Astrocyte (in vitro differentiated cells and primary cell): ENCODE measurements around the gene IER3. TPM values are rescaled to one million over a fixed set of nuclear protein-coding genes. Genes with fewer than 3 reads are reported as not detected.
"Not testable (repeated sequence)": the region's sequence is repeated elsewhere in the genome, so short reads cannot be mapped to it uniquely, and the experiment has no call there.

Experiments
- DNase-seq: peaks from one replicate; pipeline ENCODE4 v3.0.0-alpha.2; 2010; ENCODE audit warnings: low read depth
- FAIRE-seq: peaks from 2 replicates; lab custom pipeline; 2011; peaks lifted over from hg19 to GRCh38; lab: Jason Lieb, UNC
- H2AFZ ChIP-seq: 2 replicates; pipeline ENCODE4 v1.6.0; 2012; ENCODE audit warnings: low read depth, low read length, inconsistent platforms
- H3K27ac ChIP-seq: 2 replicates; pipeline ENCODE4 v1.5.1; 2011; ENCODE audit warnings: low read depth, low read length, inconsistent platforms
- H3K27me3 ChIP-seq: 2 replicates; pipeline ENCODE4 v1.6.0; 2011; ENCODE audit warnings: low read length, inconsistent platforms; ENCODE audit not compliant: insufficient read depth
- H3K36me3 ChIP-seq: 2 replicates; pipeline ENCODE4 v1.5.1; 2011; ENCODE audit warnings: low read length, inconsistent platforms; ENCODE audit not compliant: insufficient read depth
- H3K4me1 ChIP-seq: 2 replicates; pipeline ENCODE4 v1.5.1; 2011; ENCODE audit warnings: low read length, inconsistent platforms; ENCODE audit not compliant: insufficient read depth
- H3K4me2 ChIP-seq: 2 replicates; pipeline ENCODE4 v1.6.0; 2012; ENCODE audit warnings: low read length, inconsistent platforms
- H3K4me3 ChIP-seq: 2 replicates; pipeline ENCODE4 v1.5.1; 2011; ENCODE audit warnings: low read depth, mild to moderate bottlenecking, low read length, inconsistent platforms; ENCODE audit not compliant: insufficient read depth
- H3K79me2 ChIP-seq: 2 replicates; pipeline ENCODE4 v1.6.0; 2012; ENCODE audit warnings: mild to moderate bottlenecking, low read length, inconsistent platforms; ENCODE audit not compliant: insufficient read depth
- H3K9ac ChIP-seq: 2 replicates; pipeline ENCODE4 v1.6.0; 2012; ENCODE audit warnings: mild to moderate bottlenecking, low read length, inconsistent platforms
- H3K9me3 ChIP-seq: 2 replicates; pipeline ENCODE4 v1.5.1; 2012; ENCODE audit warnings: low read depth, mild to moderate bottlenecking, low read length, inconsistent platforms; ENCODE audit not compliant: insufficient read depth
- H4K20me1 ChIP-seq: 2 replicates; pipeline ENCODE4 v1.6.0; 2012; ENCODE audit warnings: low read length, inconsistent platforms; ENCODE audit not compliant: insufficient read depth
- H3K27ac Mint-ChIP-seq: one replicate; pipeline ENCODE4 v1.8.0; 2021; ENCODE audit warnings: mild to moderate bottlenecking, mixed read lengths; ENCODE audit not compliant: unreplicated experiment
- H3K27me3 Mint-ChIP-seq: one replicate; pipeline ENCODE4 v1.8.0; 2021; ENCODE audit warnings: low read depth, mixed read lengths; ENCODE audit not compliant: unreplicated experiment
- H3K36me3 Mint-ChIP-seq: one replicate; pipeline ENCODE4 v1.8.0; 2021; ENCODE audit warnings: low read depth, mixed read lengths; ENCODE audit not compliant: unreplicated experiment
- H3K4me1 Mint-ChIP-seq: one replicate; pipeline ENCODE4 v1.8.0; 2021; ENCODE audit warnings: low read depth, mixed read lengths; ENCODE audit not compliant: unreplicated experiment
- H3K4me3 Mint-ChIP-seq: one replicate; pipeline ENCODE4 v1.8.0; 2021; ENCODE audit warnings: mild to moderate bottlenecking, moderate library complexity, mixed read lengths; ENCODE audit not compliant: unreplicated experiment
- H3K9me3 Mint-ChIP-seq: one replicate; pipeline ENCODE4 v1.8.0; 2021; ENCODE audit warnings: mild to moderate bottlenecking, mixed read lengths; ENCODE audit not compliant: unreplicated experiment
- EZH2 ChIP-seq: IDR thresholded peaks from 2 replicates; pipeline ENCODE4 v1.6.1; 2012; ENCODE audit warnings: mild to moderate bottlenecking, low read length, inconsistent platforms; ENCODE audit not compliant: insufficient read depth
- total RNA-seq: library from RNA; stranded (reverse); gene quantifications from 2 replicates; pipeline ENCODE4 v1.2.1, GENCODE V29; 2021
- TF ChIP-seq, protein P1 (sequence below): IDR thresholded peaks from 2 replicates; pipeline ENCODE4 v1.5.1; 2011; ENCODE audit warnings: low read depth, mild to moderate bottlenecking, inconsistent platforms, low read length, moderate library complexity; ENCODE audit not compliant: insufficient read depth

The IER3 gene
- total RNA-seq, 1 donor from 2014 or later, result 221 TPM

DNA sequence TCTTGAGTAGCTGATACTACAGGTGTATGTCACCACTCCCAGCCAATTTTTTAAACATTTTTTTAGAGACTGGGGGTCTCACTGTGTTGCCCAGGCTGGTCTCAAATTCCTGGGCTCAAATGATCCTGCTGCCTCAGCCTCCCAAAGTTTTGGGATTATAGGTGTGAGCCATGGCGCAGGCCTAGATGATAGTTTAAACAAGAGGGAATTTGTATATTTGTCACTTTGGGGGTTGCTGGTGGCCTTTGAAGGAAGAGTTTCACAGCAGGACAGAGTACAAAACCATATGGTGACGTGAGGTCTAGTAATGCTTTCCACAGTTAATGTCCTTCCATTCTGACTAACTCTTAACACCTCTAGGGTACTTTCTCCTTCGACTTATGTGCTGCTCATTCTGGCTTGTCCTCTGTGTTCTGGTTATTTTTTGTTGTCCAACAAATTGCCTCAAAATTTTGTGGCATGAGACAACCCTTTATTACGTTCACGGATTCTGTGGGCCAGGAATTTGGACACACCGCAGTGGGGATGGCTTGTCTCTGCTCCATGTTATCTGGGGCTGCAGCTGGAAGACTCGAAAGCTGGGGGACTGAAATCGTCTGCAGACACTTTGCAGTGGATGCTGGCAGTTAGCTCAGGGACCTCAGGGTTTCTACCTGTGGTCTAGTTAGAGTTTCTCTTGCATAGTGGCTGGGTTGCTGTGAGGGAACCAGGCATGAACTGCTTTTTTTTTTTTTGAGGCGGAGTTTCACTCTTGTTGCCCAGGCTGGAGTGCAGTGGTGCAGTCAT, 23.0 kb upstream of the IER3 start:
- TF ChIP-seq, protein P1, sequence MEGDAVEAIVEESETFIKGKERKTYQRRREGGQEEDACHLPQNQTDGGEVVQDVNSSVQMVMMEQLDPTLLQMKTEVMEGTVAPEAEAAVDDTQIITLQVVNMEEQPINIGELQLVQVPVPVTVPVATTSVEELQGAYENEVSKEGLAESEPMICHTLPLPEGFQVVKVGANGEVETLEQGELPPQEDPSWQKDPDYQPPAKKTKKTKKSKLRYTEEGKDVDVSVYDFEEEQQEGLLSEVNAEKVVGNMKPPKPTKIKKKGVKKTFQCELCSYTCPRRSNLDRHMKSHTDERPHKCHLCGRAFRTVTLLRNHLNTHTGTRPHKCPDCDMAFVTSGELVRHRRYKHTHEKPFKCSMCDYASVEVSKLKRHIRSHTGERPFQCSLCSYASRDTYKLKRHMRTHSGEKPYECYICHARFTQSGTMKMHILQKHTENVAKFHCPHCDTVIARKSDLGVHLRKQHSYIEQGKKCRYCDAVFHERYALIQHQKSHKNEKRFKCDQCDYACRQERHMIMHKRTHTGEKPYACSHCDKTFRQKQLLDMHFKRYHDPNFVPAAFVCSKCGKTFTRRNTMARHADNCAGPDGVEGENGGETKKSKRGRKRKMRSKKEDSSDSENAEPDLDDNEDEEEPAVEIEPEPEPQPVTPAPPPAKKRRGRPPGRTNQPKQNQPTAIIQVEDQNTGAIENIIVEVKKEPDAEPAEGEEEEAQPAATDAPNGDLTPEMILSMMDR, result no peak
- TF ChIP-seq EZH2, result no peak
- Histone ChIP-seq H3K9ac (no peak overlapping the region), H3K36me3 (no peaks in the 10 kb centered on the region), H3K27me3 (no peaks in the 10 kb centered on the region), H3K4me1 (peaks cover 47% of the 10 kb centered on the region), H2AFZ (no peak overlapping the region), H3K27ac (no peak overlapping the region), H3K9me3 (no peaks in the 10 kb centered on the region), H4K20me1 (no peaks in the 10 kb centered on the region), H3K79me2 (no peaks in the 10 kb centered on the region), H3K4me2 (no peak overlapping the region), H3K4me3 (no peak overlapping the region)
- no peak overlapping the region for H3K4me3 Mint-ChIP-seq
- H3K4me1 Mint-ChIP-seq, result peaks cover 56% of the 10 kb centered on the region
- peaks cover 6% of the 10 kb centered on the region for H3K36me3 Mint-ChIP-seq
- DNase-seq (no peak), FAIRE-seq (no peak)
- H3K27ac Mint-ChIP-seq, result peak overlapping the region; percentile 71
- H3K27me3 Mint-ChIP-seq, result no peaks in the 10 kb centered on the region
- no peaks in the 10 kb centered on the region for H3K9me3 Mint-ChIP-seq

DNA sequence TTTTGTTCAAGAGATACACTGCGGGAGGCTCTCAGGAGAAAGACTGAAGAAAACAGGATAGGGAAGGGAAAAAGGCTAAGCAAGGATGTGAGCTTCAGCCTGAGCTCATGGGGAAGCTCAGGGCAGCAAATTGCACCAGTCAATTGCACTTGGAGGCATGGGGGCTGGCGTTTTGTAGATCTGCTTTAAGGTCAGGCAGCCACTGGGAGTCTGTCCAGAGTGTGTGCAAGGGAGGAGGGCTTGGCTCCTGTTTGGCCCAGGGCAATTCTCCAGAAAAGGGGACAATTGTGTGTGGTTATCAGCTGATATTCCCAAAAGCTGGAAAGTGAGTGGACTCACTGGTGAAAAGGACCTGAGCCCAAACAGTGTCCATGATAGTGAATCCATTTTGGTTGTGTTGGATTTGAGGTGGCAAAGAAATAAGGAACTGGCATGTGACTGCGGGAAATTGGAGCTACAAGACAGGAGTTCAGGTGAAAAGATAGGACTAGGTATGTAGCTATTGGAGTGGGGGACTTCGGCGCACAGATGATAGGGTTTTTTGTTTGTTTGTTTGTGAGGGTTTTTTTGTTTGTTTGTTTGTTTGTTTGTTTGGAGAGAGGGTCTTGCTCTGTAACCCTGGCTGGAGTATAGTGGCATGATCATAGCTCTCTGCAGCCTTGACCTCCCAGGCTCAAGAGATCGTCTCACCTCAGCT, 22.3 kb upstream of the IER3 start:
- DNase-seq (no peak), FAIRE-seq (no peak)
- Histone ChIP-seq H3K27me3 (no peaks in the 10 kb centered on the region), H3K36me3 (no peaks in the 10 kb centered on the region), H3K9ac (peak overlapping the region; percentile 1), H3K79me2 (no peaks in the 10 kb centered on the region), H3K27ac (no peak overlapping the region), H3K4me3 (no peak overlapping the region), H2AFZ (no peak overlapping the region), H3K4me2 (no peak overlapping the region), H3K4me1 (peaks cover 47% of the 10 kb centered on the region), H4K20me1 (no peaks in the 10 kb centered on the region), H3K9me3 (no peaks in the 10 kb centered on the region)
- peaks cover 58% of the 10 kb centered on the region for H3K4me1 Mint-ChIP-seq
- H3K27me3 Mint-ChIP-seq, result no peaks in the 10 kb centered on the region
- peak overlapping the region; percentile 76 for H3K27ac Mint-ChIP-seq
- no peaks in the 10 kb centered on the region for H3K9me3 Mint-ChIP-seq
- no peak for TF ChIP-seq EZH2
- TF ChIP-seq, protein P1, result no peak
- peaks cover 6% of the 10 kb centered on the region for H3K36me3 Mint-ChIP-seq
- no peak overlapping the region for H3K4me3 Mint-ChIP-seq

DNA sequence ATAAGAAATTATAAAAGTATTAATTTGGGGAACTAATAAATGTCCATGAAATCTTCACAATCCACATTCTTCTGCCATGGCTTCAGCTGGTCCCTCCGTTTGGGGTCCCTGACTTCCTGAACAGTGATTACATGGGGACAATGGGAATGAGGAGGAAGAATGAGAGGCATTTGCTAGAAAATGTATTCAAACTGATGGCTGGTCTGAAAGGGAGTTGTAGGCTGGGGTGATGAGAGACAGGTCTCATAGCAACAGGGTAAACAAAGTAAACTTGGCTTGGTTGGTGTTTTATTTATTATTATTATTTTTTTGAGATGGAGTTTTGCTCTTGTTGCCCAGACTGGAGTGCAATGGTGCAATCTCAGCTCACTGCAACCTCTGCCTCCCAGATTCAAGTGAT, 21.1 kb upstream of the IER3 start:
- DNase-seq, H3K36me3 ChIP-seq, H3K9ac ChIP-seq, H3K36me3 Mint-ChIP-seq, H3K4me3 ChIP-seq, H3K27me3 ChIP-seq, H3K4me2 ChIP-seq, H3K27ac ChIP-seq, H3K27me3 Mint-ChIP-seq, H2AFZ ChIP-seq, H3K9me3 ChIP-seq, H4K20me1 ChIP-seq, H3K9me3 Mint-ChIP-seq, FAIRE-seq, H3K79me2 ChIP-seq: not testable (repeated sequence)
- Mint-ChIP-seq H3K4me1 (peaks cover 62% of the 10 kb centered on the region), H3K27ac (peak overlapping the region; percentile 91), H3K4me3 (peak overlapping the region; percentile 12)
- peaks cover 45% of the 10 kb centered on the region for H3K4me1 ChIP-seq

GRCh38 chr6:30764490-30765043, 20.2 kb upstream of the IER3 start:
- H3K4me3 Mint-ChIP-seq, result peak overlapping the region; percentile 17
- not testable (repeated sequence) for H3K27me3 Mint-ChIP-seq, H3K36me3 Mint-ChIP-seq, FAIRE-seq, DNase-seq, H3K9me3 Mint-ChIP-seq, H3K36me3 ChIP-seq, H3K9me3 ChIP-seq, H4K20me1 ChIP-seq, H3K4me3 ChIP-seq, H3K27me3 ChIP-seq, H3K79me2 ChIP-seq, H2AFZ ChIP-seq
- H3K4me1 Mint-ChIP-seq, result peaks cover 62% of the 10 kb centered on the region
- Histone ChIP-seq H3K4me2 (peak overlapping the region; percentile 57), H3K27ac (peak overlapping the region; percentile 92), H3K9ac (peak overlapping the region; percentile 74), H3K4me1 (peaks cover 37% of the 10 kb centered on the region)
- H3K27ac Mint-ChIP-seq, result peak overlapping the region; percentile 91
